WTC11 (cell line): ENCODE data around the gene PAX8. TPM values are rescaled to one million over a fixed set of nuclear protein-coding genes. Genes with fewer than 3 reads are reported as not detected.
A peak's percentile ranks its signal among the peaks of the same experiment; 100 is the strongest.

ENCODE experiments used
- ATAC-seq: fragments of 200-7000 bp; cut with Tn5 transposase; 2 replicates; pipeline ENCODE4 v1.10.0; 2021; ENCODE audit warnings: mild to moderate bottlenecking, moderate library complexity
- CTCF ChIA-PET: fragments of 300-600 bp; sonication (Branson Sonifier 250); formaldehyde crosslinking; loops from one replicate; lab custom pipeline; 2021; ENCODE audit warnings: antibody characterized with exemption; lab: Charles Lee
- POLR2A ChIA-PET: fragments of 350-600 bp; sonication (Branson Sonifier 250); formaldehyde crosslinking; loops from one replicate; lab custom pipeline; 2021; ENCODE audit warnings: antibody characterized with exemption; lab: Charles Lee
- DNase-seq: peaks from one replicate; pipeline ENCODE4 v3.0.0; 2021; ENCODE audit warnings: low spot score
- H3K27ac Mint-ChIP-seq: 2 replicates; pipeline ENCODE4 v1.8.0; 2021; ENCODE audit warnings: mixed read lengths
- H3K27me3 Mint-ChIP-seq: 2 replicates; pipeline ENCODE4 v1.8.0; 2021; ENCODE audit warnings: low read depth, mild to moderate bottlenecking, moderate library complexity, mixed read lengths
- H3K36me3 Mint-ChIP-seq: 2 replicates; pipeline ENCODE4 v1.8.0; 2021; ENCODE audit warnings: mixed read lengths
- H3K4me1 Mint-ChIP-seq: 2 replicates; pipeline ENCODE4 v1.8.0; 2022; ENCODE audit warnings: mixed read lengths
- H3K4me3 Mint-ChIP-seq: 2 replicates; pipeline ENCODE4 v1.8.0; 2021; ENCODE audit warnings: mild to moderate bottlenecking, moderate library complexity, mixed read lengths
- H3K9me3 Mint-ChIP-seq: 2 replicates; pipeline ENCODE4 v1.8.0; 2021; ENCODE audit warnings: mixed read lengths
- CBFB ChIP-seq: sonication (generic); formaldehyde crosslinking; IDR thresholded peaks from 2 replicates; pipeline ENCODE4 v1.8.1; 2022; ENCODE audit warnings: mild to moderate bottlenecking, low read depth, missing genetic modification reagents
- ESRRA ChIP-seq: sonication (generic); formaldehyde crosslinking; IDR thresholded peaks from 2 replicates; pipeline ENCODE4 v1.8.1; 2022; ENCODE audit warnings: mild to moderate bottlenecking, missing genetic modification reagents, borderline replicate concordance
- FOXJ3 ChIP-seq: sonication (generic); formaldehyde crosslinking; IDR thresholded peaks from 2 replicates; pipeline ENCODE4 v1.9.0; 2021; ENCODE audit warnings: missing genetic modification reagents, mild to moderate bottlenecking, borderline replicate concordance
- GABPB1 ChIP-seq: sonication (generic); formaldehyde crosslinking; IDR thresholded peaks from 2 replicates; pipeline ENCODE4 v1.8.1; 2023; ENCODE audit warnings: mild to moderate bottlenecking, missing genetic modification reagents
- GTF2I ChIP-seq: fragments of 250-450 bp; sonication (Bioruptor Pico); conservative IDR thresholded peaks from 2 replicates; pipeline ENCODE4 v1.4.0; 2021; ENCODE audit warnings: mild to moderate bottlenecking
- HMGXB4 ChIP-seq: sonication (generic); formaldehyde crosslinking; IDR thresholded peaks from 2 replicates; pipeline ENCODE4 v1.8.1; 2023; ENCODE audit warnings: mild to moderate bottlenecking, moderate library complexity, missing genetic modification reagents
- JAZF1 ChIP-seq: fragments of 250-450 bp; sonication (Bioruptor Pico); IDR thresholded peaks from 2 replicates; pipeline ENCODE4 v1.9.0; 2021; ENCODE audit warnings: moderate library complexity, mild to moderate bottlenecking, inconsistent platforms
- KAT7 ChIP-seq: sonication (generic); formaldehyde crosslinking; IDR thresholded peaks from 2 replicates; pipeline ENCODE4 v1.8.1; 2023; ENCODE audit warnings: missing genetic modification reagents, mild to moderate bottlenecking, borderline replicate concordance
- MYBL2 ChIP-seq: sonication (generic); formaldehyde crosslinking; IDR thresholded peaks from 2 replicates; pipeline ENCODE4 v1.8.1; 2023; ENCODE audit warnings: mild to moderate bottlenecking, moderate library complexity, missing genetic modification reagents
- SP1 ChIP-seq: sonication (generic); formaldehyde crosslinking; conservative IDR thresholded peaks from 2 replicates; pipeline ENCODE4 v1.8.1; 2022; ENCODE audit warnings: missing genetic modification reagents
- TCF7 ChIP-seq: sonication (generic); formaldehyde crosslinking; IDR thresholded peaks from 2 replicates; pipeline ENCODE4 v1.8.0; 2022; ENCODE audit warnings: mild to moderate bottlenecking, low read depth, missing genetic modification reagents, moderate library complexity
- TEAD1 ChIP-seq: sonication (generic); formaldehyde crosslinking; IDR thresholded peaks from 2 replicates; pipeline ENCODE4 v1.8.0; 2022; ENCODE audit warnings: mild to moderate bottlenecking, missing genetic modification reagents
- ZNF219 ChIP-seq: sonication (generic); formaldehyde crosslinking; IDR thresholded peaks from 2 replicates; pipeline ENCODE4 v1.8.0; 2023; ENCODE audit warnings: missing genetic modification reagents, mild to moderate bottlenecking, borderline replicate concordance
- ZNF263 ChIP-seq: sonication (generic); formaldehyde crosslinking; IDR thresholded peaks from 2 replicates; pipeline ENCODE4 v1.8.1; 2022; ENCODE audit warnings: low read depth, mild to moderate bottlenecking, moderate library complexity, missing genetic modification reagents
- ZNF416 ChIP-seq: fragments of 250-450 bp; sonication (Bioruptor Pico); IDR thresholded peaks from 2 replicates; pipeline ENCODE4 v1.9.0; 2021; ENCODE audit warnings: mild to moderate bottlenecking, inconsistent platforms
- ZNF671 ChIP-seq: fragments of 250-450 bp; sonication (Bioruptor Pico); IDR thresholded peaks from 2 replicates; pipeline ENCODE4 v1.8.0; 2021; ENCODE audit warnings: mild to moderate bottlenecking
- total RNA-seq: library from RNA; stranded (reverse); gene quantifications from 3 replicates; pipeline ENCODE4 v1.2.3, GENCODE V29; 2021
- TF ChIP-seq, protein P1 (sequence below): sonication (generic); formaldehyde crosslinking; IDR thresholded peaks from 2 replicates; pipeline ENCODE4 v1.8.0; 2023; ENCODE audit warnings: missing genetic modification reagents
- TF ChIP-seq, protein P2 (sequence below): fragments of 250-450 bp; sonication (Bioruptor Pico); IDR thresholded peaks from 2 replicates; pipeline ENCODE4 v1.9.0; 2021; ENCODE audit warnings: mild to moderate bottlenecking
- TF ChIP-seq, protein P3 (sequence below): sonication (generic); formaldehyde crosslinking; IDR thresholded peaks from 2 replicates; pipeline ENCODE4 v1.8.0; 2022; ENCODE audit warnings: mild to moderate bottlenecking, missing genetic modification reagents

Gene PAX8
- total RNA-seq, 1 experiment from 2014 or later = 0.35 TPM

DNA sequence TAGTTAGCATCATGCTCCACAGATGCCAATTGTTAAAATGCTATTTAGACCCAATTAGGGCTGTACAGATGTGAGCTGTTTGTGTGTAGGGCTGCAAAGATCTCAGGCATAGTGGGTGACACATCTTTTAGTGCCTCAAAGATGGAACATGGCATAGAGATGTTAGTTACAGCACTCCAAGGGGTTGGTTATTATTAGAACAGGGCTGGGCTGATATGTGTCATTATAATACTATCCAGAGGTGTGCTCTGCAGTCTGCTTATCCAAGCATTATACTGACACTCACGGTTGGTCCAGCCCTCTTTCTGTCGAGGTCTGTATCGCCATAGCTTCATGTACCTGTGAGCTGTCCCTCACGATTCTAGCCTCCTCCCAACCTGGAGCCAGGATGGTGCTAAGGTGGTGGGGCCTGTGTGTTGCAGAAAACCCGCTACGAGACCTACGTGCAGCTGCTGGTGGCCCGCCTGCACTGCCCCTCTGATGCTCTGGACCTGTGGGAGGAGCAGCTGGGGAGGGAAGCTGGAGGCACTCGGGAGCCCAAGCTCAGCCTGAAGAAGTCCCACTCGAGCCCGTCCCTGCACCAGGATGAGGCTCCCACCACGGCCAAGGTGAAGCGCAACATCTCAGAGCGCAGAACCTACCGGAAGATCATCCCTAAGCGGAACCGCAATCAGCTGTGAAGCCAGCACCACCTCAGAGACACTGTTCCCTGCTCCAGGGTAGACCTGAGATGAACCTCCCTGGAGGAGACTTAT lies 77.8 kb downstream of the PAX8 start:
- no peaks in the 10 kb centered on the region for H3K36me3 Mint-ChIP-seq
- H3K4me1 Mint-ChIP-seq = peaks cover 6% of the 10 kb centered on the region; the same call in 1 of the 2 replicates
- TF ChIP-seq JAZF1 (CRISPR knock-in tag) (no peak), ZNF263 (CRISPR knock-in tag) (no peak), ZNF416 (CRISPR knock-in tag) (no peak), ZNF219 (CRISPR knock-in tag) (no peak), TCF7 (CRISPR knock-in tag) (no peak), TEAD1 (CRISPR knock-in tag) (no peak), GABPB1 (no peak), SP1 (no peak), MYBL2 (no peak), CBFB (CRISPR knock-in tag) (no peak), ZNF671 (CRISPR knock-in tag) (no peak), FOXJ3 (no peak), KAT7 (no peak)
- TF ChIP-seq, protein P1, sequence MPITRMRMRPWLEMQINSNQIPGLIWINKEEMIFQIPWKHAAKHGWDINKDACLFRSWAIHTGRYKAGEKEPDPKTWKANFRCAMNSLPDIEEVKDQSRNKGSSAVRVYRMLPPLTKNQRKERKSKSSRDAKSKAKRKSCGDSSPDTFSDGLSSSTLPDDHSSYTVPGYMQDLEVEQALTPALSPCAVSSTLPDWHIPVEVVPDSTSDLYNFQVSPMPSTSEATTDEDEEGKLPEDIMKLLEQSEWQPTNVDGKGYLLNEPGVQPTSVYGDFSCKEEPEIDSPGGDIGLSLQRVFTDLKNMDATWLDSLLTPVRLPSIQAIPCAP = no peak
- TF ChIP-seq, protein P2, sequence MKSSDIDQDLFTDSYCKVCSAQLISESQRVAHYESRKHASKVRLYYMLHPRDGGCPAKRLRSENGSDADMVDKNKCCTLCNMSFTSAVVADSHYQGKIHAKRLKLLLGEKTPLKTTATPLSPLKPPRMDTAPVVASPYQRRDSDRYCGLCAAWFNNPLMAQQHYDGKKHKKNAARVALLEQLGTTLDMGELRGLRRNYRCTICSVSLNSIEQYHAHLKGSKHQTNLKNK (CRISPR knock-in tag) = no peak
- peaks cover 22% of the 10 kb centered on the region for H3K27me3 Mint-ChIP-seq
- DNase-seq (no peak), ATAC-seq (no peak)
- ChIA-PET POLR2A (no interaction called here), CTCF (interaction anchor here (1.1 to 7.9 kb wide), 6 partner anchors 12 to 189 kb away, joined by 3 to 155 read pairs (median 35); partner anchors contain the start of gene PSD4)
- no peak overlapping the region for H3K4me3 Mint-ChIP-seq
- no peak overlapping the region for H3K27ac Mint-ChIP-seq
- no peaks in the 10 kb centered on the region for H3K9me3 Mint-ChIP-seq

- POLR2A ChIA-PET = no interaction called here
- Mint-ChIP-seq H3K27ac (no peak overlapping the region), H3K4me1 (peaks cover 6% of the 10 kb centered on the region; the same call in 1 of the 2 replicates), H3K4me3 (no peak overlapping the region), H3K9me3 (no peaks in the 10 kb centered on the region), H3K27me3 (peaks cover 22% of the 10 kb centered on the region), H3K36me3 (no peaks in the 10 kb centered on the region)
- DNase-seq = peak; percentile 40
- 0 out of 2 replicates have a peak, but pooled peaks have one; percentile 21 for TF ChIP-seq HMGXB4 (CRISPR knock-in tag)
- TF ChIP-seq ESRRA = no peak
- TF ChIP-seq, protein P3, sequence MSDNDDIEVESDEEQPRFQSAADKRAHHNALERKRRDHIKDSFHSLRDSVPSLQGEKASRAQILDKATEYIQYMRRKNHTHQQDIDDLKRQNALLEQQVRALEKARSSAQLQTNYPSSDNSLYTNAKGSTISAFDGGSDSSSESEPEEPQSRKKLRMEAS (CRISPR knock-in tag) = no peak
- no peak for TF ChIP-seq GTF2I (CRISPR knock-in tag)
- 0 out of 2 replicates have a peak, but pooled peaks have one; percentile 1 for ATAC-seq
- CTCF ChIA-PET = interaction anchor here (2.1 to 7.9 kb wide), 7 partner anchors 12 to 190 kb away, joined by 23 to 155 read pairs (median 37); partner anchors contain the start of gene PAX8
These were observed 78.5 kb downstream of the PAX8 start for GRCh38 chr2:113200236-113200635.
